Heart left ventricle (tissue), 13 donors: ENCODE results near the gene ZNF613.
"Not testable (repeated sequence)": the region's sequence is repeated elsewhere in the genome, so short reads cannot be mapped to it uniquely, and the experiment has no call there.

Source experiments
- POLR2A ChIP-seq, 2 donors: fragments of 450-650 bp; IDR thresholded peaks; one replicate each; pipeline ENCODE4 v1.6.1; 2017; ENCODE audit warnings: antibody characterized with exemption in 2 of 2, mild to moderate bottlenecking in 2 of 2, moderate library complexity in 2 of 2
- TF ChIP-seq, protein P1 (sequence below), 12 donors: fragments of 200-600 bp; sonication (generic) in 4 of 12; IDR thresholded peaks; one replicate each; pipeline versions ENCODE4 v1.5.0 to v1.8.0; 2018 to 2022; ENCODE audit warnings: antibody characterized with exemption in 12 of 12, mild to moderate bottlenecking in 5 of 12
- donor health status: ischemic (EF 13 %, LVEDD 7.1; RV severe dilation, severe dysfunction).
- donor health status: DM: no; HTN: yes; CAD: no.
- donor health status: DM: no; HTN: no; CAD: no.
- donor health status: ischemic (EF 25% LVEDD 6.9; RV normal size, moderate dysfunction).
- donor health status: ischemic (EF 25% LVEDD 5.7; RV mildly dilated, moderate dysfunction).
- donor health status: ischemic (EF 35%, LVEDD 5.7; RV mildly dilated, moderate dysfunction).
- donor health status: nonischemic (EF 11% LVEDD 7.7; RV severe dilation, severe dysfunction).
- donor health status: DM: yes; HTN: yes; CAD: no.
- donor health status: PGD.
- donor health status: ischemic (EF 29% LVEDD 5.4; RV normal size, mild dysfunction).
- donor health status: nonischemic (EF 23%, LVEDD 6.1; RV moderate dilation, normal function).

DNA sequence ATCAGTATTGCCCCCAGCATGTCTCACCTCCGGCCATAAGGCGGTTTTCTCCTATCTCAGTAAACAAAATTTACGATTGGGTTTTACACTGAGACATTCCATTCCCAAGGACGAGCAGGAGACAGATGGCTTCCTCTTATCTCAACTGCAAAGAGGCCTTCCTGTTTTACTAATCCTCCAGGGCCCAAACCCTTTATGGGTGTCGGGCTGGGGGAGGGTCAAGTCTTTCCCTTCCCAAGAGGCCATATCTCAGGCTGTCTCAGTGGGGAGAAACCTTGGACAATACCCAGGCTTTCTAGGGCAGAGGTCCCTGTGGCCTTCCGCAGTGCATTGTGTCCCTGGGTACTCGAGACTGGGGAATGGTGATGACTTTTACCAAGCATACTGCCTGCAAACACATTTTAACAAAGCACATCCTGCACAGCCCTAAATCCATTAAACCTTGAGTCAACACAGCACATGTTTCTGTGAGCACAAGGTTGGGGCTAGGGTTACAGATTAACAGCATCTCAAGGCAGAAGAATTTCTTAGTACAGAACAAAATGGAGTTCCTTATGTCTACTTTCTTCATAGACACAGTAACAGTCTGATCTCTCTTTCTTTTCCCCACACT, 33.5 kb downstream of the ZNF613 start:
- TF ChIP-seq, protein P1, sequence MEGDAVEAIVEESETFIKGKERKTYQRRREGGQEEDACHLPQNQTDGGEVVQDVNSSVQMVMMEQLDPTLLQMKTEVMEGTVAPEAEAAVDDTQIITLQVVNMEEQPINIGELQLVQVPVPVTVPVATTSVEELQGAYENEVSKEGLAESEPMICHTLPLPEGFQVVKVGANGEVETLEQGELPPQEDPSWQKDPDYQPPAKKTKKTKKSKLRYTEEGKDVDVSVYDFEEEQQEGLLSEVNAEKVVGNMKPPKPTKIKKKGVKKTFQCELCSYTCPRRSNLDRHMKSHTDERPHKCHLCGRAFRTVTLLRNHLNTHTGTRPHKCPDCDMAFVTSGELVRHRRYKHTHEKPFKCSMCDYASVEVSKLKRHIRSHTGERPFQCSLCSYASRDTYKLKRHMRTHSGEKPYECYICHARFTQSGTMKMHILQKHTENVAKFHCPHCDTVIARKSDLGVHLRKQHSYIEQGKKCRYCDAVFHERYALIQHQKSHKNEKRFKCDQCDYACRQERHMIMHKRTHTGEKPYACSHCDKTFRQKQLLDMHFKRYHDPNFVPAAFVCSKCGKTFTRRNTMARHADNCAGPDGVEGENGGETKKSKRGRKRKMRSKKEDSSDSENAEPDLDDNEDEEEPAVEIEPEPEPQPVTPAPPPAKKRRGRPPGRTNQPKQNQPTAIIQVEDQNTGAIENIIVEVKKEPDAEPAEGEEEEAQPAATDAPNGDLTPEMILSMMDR (IDR thresholded peaks at IDR 0.05): not testable (repeated sequence)
- not testable (repeated sequence) for TF ChIP-seq POLR2A (IDR thresholded peaks at IDR 0.05)
